GM18517 (cell line): ENCODE results near the gene PIK3C2A.
"Not testable (repeated sequence)": the region's sequence is repeated elsewhere in the genome, so short reads cannot be mapped to it uniquely, and the experiment has no call there.

Experiments
- ATAC-seq: cut with Tn5 transposase; IDR thresholded peaks from one replicate; pipeline ENCODE4 v1.9.1; 2021; ENCODE audit warnings: mild to moderate bottlenecking, moderate library complexity; ENCODE audit not compliant: unreplicated experiment

PIK3C2A gene, protein sequence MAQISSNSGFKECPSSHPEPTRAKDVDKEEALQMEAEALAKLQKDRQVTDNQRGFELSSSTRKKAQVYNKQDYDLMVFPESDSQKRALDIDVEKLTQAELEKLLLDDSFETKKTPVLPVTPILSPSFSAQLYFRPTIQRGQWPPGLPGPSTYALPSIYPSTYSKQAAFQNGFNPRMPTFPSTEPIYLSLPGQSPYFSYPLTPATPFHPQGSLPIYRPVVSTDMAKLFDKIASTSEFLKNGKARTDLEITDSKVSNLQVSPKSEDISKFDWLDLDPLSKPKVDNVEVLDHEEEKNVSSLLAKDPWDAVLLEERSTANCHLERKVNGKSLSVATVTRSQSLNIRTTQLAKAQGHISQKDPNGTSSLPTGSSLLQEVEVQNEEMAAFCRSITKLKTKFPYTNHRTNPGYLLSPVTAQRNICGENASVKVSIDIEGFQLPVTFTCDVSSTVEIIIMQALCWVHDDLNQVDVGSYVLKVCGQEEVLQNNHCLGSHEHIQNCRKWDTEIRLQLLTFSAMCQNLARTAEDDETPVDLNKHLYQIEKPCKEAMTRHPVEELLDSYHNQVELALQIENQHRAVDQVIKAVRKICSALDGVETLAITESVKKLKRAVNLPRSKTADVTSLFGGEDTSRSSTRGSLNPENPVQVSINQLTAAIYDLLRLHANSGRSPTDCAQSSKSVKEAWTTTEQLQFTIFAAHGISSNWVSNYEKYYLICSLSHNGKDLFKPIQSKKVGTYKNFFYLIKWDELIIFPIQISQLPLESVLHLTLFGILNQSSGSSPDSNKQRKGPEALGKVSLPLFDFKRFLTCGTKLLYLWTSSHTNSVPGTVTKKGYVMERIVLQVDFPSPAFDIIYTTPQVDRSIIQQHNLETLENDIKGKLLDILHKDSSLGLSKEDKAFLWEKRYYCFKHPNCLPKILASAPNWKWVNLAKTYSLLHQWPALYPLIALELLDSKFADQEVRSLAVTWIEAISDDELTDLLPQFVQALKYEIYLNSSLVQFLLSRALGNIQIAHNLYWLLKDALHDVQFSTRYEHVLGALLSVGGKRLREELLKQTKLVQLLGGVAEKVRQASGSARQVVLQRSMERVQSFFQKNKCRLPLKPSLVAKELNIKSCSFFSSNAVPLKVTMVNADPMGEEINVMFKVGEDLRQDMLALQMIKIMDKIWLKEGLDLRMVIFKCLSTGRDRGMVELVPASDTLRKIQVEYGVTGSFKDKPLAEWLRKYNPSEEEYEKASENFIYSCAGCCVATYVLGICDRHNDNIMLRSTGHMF (N-terminal part only)

DNA sequence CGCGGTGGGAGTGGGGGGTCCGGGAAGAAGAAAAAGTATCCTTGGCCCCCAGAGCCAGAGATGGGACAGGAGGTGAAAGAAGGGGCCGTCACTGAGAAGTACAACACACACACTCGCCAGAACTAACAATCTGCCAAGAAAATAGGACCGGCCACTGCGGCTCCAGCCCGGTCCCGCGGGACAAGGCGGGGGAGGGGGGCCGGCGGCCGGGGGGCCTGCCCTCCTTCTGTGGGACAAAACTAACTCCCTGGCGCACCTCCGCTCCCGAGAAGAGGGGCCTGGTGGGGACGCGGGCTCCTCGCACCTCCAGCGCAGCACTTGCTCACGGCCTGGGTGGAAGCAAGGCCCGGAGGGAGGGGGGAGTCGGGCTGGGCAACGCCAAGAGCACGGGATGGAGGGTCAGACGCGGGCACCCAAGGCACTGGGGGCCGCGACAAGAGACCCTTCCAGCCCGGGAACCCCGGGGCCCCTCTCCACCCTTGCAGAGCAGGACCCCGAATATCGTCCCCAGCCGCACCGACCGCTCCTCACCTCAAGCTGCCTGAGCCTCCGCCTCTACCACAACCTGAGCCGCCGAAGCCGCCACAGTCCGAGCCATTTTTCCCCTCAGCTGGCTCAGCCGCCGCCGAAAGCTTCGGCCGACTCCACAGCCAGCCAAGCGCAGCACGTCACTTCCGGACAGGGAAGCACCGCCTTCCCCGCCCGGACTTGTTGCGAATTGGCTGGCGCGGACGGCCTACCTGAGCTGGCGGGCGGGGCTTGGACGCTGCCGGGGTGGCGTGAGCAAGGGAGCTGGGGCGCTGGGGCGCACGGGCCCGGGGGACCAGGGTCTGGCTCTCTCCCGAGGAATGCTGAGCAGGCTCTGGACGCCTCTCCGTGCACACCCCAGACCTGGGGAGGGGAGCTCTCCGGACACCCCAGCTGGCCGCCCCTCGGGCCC is at the start of gene PIK3C2A:
Gene PIK3C2A, minus strand, starts transcription at position 670 of the 940 bp plus-strand sequence. CDS start 38,245 bp downstream, outside the sequence.
- peak; percentile 93 for ATAC-seq

DNA sequence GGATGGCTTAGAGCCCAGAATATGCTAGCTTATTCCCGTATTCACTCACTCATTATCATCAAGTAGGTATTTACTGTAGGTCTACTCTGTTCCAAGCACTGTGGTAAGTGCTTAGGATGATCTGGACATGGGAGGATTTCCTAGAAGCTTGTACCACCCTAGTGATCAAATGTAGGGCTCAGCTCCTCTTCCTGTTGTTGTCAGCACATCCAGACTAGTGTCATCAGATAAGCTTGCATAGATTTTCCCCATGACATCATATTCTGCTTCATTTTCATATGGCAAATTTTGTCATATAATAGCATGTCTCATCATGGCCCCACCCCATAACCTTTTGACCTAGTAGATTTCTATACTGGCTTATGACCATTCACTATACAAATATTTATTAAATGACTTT is 49.4 kb upstream of the PIK3C2A start:
- no peak for ATAC-seq

GRCh38 chr11:17256512-17256911 is 48.7 kb upstream of the PIK3C2A start:
- no peak for ATAC-seq

DNA sequence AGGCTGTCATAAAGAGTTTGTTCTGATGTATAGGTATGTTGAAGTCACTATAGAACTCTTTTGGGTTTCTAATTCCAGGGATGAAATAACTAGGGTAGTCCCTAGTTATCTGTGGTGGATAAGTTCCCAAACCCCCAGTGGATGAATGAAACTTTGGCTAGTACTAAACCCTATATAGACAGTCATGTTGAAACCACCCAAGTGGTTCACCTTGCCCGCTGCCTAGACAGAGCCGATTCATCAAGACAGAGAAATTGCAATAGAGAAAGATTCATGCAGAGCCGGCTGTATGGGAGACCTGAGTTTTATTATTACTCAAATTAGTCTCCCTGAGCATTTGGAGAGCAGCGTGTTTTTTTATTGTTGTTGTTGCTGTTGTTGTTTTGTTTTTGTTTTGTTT is 44.9 kb upstream of the PIK3C2A start:
- no peak for ATAC-seq

DNA sequence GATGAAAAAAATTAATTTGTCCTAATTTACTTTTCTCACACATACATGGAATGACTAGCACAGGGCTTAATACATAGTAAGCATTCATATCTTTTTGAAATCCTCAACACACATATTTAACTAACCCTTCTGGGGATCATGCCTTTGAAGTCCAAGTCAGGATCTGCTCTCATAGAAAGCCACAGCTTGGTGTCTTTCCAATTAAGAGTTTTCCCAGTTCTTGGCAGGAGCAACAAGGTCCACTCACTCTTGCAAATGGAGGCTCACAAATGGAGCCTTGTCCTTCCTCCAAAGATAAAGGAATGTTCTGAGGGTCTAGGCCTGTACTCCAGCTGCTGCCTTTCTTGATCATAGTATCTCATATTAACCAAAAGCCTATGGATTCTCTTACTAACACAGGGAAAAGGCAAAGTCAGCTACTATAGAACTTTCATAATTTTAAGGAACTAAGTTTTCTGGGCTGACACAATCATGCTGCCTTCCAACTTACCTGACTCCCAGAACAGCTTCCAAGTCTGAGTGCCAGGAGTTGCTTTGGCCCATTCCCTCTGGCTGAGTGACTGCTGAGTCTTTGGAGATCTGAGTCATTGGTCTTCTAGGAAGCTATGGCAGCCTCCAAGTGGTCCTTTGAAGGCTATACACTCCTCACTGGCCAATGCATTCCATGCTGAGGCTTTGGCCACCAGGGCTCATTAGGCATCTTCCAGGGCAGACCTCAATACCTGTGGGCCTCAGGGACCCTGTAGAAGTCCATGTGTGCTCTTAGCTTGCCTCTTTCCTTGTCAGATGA is 43.0 kb upstream of the PIK3C2A start:
- no peak for ATAC-seq

DNA sequence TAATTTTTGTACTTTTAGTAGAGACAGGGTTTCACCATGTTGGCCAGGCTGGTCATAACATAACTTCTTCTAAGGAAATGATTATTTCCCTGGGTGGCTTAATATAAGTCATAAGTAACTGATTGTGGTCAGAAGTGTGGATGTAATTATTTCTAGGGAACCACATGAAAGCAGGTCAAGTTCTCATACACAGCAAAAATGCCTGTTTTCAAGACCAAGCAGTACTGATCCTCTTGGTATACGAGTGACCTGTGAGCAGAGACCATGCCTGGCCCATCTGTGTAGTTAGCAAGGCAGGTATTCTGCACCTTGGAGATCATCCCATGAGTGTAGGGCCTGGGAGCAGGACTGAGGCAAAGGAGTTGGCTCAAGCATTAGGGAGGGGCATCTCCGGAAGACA is 36.3 kb upstream of the PIK3C2A start:
- peak; percentile 79 for ATAC-seq

- ATAC-seq, result not testable (repeated sequence)
Measured at GRCh38 chr11:17242954-17243353, 35.2 kb upstream of the PIK3C2A start.

DNA sequence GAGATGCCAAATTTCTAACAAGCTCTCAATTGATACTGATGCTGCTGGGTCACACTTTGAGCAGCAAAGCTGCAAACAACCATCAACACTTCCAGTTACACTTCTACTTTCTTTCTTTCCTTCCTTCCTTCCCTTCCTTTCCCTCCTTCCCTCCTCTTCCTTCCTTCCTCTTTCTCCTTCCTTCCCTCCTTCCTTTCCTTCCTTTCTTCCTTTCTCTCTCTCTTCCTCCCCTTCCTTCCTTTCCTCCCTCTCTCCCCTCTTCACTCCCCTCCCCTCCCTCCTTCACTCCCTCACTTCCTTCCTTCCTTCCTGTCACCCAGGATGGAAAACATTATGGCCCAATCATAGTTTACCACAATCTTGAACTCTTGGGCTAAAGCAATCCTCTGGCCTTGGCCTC is 33.0 kb upstream of the PIK3C2A start:
- ATAC-seq, result no peak

DNA sequence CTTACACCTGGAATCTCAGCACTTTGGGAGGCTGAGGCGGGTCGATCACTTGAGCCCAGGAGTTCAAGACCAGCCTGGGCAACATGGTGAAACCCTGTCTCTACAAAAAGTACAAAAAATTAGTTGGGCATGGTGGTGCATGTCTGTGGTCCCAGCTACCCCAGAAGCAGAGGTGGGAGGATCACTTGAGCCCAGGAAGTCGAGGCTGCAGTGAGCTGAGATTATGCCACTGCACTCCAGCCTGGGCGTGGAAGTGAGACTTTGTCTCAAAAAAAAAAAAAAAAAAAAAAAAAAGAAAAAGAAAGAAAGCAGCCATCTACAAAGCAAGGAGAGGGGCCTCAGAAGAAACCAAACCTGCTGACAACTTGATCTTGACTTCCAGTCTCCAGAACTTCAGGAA is 32.1 kb upstream of the PIK3C2A start:
- ATAC-seq, result not testable (repeated sequence)

GRCh38 chr11:17238377-17238776 is 30.6 kb upstream of the PIK3C2A start:
- no peak for ATAC-seq

GRCh38 chr11:17233101-17233500 is 25.3 kb upstream of the PIK3C2A start:
- ATAC-seq, result no peak

DNA sequence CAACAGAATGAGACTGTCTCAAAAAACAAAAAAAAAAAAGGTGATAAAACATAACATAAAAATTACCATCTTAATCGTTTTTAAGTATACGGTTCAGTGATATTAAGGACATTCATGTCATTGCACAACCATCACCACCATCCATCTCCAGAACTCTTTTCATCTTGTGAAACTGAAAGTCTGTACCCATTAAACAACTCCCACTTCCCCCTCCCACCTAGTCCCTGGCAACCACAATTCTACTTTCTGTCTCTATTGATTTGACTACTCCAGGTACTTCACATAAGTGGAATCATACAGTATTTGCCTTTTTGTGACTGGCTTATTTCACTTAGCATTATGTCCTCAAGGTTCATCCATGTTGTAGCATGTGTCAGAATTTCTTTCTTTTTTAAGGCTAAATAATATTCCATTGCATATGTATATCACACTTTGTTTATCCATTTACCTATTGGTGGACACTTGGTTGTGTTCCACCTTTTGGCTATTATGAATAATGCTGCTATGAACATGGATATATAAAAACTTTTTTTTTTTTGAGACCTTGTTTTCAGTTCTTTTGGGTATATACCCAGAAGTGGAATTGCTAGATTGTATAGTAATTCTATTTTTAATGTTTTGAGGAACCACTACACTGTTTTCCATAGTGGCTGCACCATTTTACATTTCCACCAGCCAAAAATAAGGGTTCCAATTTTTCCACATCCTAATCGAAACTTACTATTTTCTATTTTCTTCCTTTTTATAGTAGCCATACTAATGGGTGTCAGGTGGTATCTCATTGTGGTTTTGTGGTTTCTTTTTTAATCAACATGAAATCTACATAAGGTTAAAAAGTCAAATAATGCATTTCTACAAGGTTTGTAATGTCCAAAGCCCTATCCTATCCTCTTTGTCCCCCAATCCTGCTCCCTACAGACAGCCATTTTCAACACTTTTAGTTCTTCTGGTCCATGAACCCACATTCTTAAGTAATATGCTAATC is 23.4 kb upstream of the PIK3C2A start:
- peak; percentile 98 for ATAC-seq

DNA sequence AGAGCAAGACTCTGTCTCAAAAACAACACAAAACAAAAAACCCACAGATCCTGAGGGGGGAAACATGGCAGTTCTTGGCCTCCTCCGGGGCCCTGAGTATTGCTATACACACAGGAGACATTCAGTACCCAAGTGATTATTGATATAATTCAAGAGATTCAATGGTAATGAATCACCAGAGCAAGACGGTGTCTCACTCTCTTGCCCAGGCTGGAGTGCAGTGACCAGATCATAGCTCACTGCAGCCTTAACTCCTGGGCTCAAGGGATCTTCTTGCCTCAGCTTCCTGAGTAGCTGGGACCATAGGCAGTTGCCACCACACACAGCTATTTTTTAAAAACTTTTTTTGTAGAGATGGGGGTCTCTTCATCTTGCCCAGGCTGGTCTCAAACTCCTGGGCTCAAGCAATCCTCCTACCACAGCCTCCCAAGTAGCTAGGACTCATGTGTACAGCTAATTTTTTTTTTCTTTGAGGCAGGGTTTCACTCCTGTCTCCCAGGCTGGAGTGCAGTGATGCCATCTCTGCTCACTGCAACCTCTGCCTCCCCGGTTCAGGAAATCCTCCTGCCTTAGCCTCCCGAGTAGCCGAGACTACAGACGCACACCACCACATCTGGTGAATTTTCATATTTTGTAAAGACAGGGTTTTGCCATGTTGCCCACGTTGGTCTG is 21.8 kb upstream of the PIK3C2A start:
- ATAC-seq, result no peak

GRCh38 chr11:17228186-17228925 is 20.6 kb upstream of the PIK3C2A start:
- ATAC-seq, result not testable (repeated sequence)

GRCh38 chr11:17224727-17225126 is 16.9 kb upstream of the PIK3C2A start:
- no peak for ATAC-seq

- no peak for ATAC-seq
Measured at GRCh38 chr11:17221968-17222367, 14.2 kb upstream of the PIK3C2A start.

DNA sequence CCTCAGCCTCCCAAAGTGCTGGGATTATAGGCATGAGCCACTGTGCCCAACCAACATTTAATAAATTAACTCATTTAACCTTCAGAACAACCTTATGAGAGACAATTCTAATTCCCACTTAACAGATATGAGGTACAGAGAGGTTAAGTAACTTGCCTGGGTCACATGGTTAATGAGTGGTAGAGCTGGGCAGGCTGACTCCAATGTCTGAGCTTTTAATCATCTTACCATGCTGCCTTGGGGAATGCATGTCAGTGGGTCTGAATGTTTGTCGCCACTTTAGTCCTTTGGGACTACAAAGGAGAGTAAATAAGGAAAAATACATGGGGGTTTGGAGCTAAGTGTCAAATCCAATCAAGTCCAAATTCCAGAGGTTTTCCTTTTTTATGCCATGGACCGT is 11.2 kb upstream of the PIK3C2A start:
- no peak for ATAC-seq
